A549 (cell line): Measurements from ENCODE around the gene RPS6KA2.

Source experiments
- CBX8 ChIP-seq: fragments of 200-600 bp; sonication (generic); IDR thresholded peaks from 2 replicates; pipeline ENCODE4 v1.6.1; 2016
- CHD2 ChIP-seq: fragments of 150-350 bp; IDR thresholded peaks from 2 replicates; pipeline ENCODE4 v1.6.1; 2014; ENCODE audit warnings: low read length; ENCODE audit not compliant: partially characterized antibody
- CHD4 ChIP-seq: fragments of 200-600 bp; sonication (generic); IDR thresholded peaks from 2 replicates; pipeline ENCODE4 v1.6.1; 2016; ENCODE audit warnings: antibody characterized with exemption, mild to moderate bottlenecking, borderline replicate concordance
- CTCF ChIP-seq: fragments of >200 bp; sonication (Bioruptor Twin); formaldehyde crosslinking; IDR thresholded peaks from 3 replicates; pipeline ENCODE4 v1.5.1; 2016
- E2F6 ChIP-seq: IDR thresholded peaks from 2 replicates; pipeline ENCODE4 v1.6.1; 2012; ENCODE audit warnings: low read depth, borderline replicate concordance
- EP300 ChIP-seq, 2 experiments: fragments of >200 bp; sonication (Bioruptor Twin); formaldehyde crosslinking; IDR thresholded peaks; 2 replicates in 1 of 2; 3 replicates in 1 of 2; pipeline ENCODE4 v1.6.1; 2016 to 2017
- FOSB ChIP-seq: fragments of 250-450 bp; sonication (Bioruptor Pico); IDR thresholded peaks from 2 replicates; pipeline ENCODE4 v1.5.0; 2020; ENCODE audit warnings: mild to moderate bottlenecking, moderate library complexity
- HDAC2 ChIP-seq: fragments of 200-600 bp; sonication (generic); IDR thresholded peaks from 2 replicates; pipeline ENCODE4 v1.6.1; 2016
- MAFK ChIP-seq: fragments of 450-650 bp; IDR thresholded peaks from 2 replicates; pipeline ENCODE4 v1.6.1; 2014; ENCODE audit not compliant: partially characterized antibody
- MAZ ChIP-seq: fragments of 150-350 bp; IDR thresholded peaks from 2 replicates; pipeline ENCODE4 v1.6.1; 2014; ENCODE audit warnings: antibody characterized with exemption, low read depth, low read length, borderline replicate concordance
- POLR2A ChIP-seq: IDR thresholded peaks from 2 replicates; pipeline ENCODE4 v1.6.1; 2012; ENCODE audit warnings: mild to moderate bottlenecking, low read length
- SMC3 ChIP-seq: fragments of >200 bp; sonication (Bioruptor Twin); formaldehyde crosslinking; IDR thresholded peaks from 3 replicates; pipeline ENCODE4 v1.6.1; 2018; ENCODE audit warnings: inconsistent platforms
- TFCP2L1 ChIP-seq: fragments of 250-450 bp; sonication (Bioruptor Pico); IDR thresholded peaks from 2 replicates; pipeline ENCODE4 v1.5.0; 2021; ENCODE audit warnings: mild to moderate bottlenecking

- TF ChIP-seq EP300 (IDR thresholded peaks at IDR 0.05) (no peak), CTCF (no peak), HDAC2 (no peak), CHD4 (no peak), MAZ (no peak), SMC3 (no peak), POLR2A (no peak), MAFK (no peak), CBX8 (no peak), FOSB (CRISPR knock-in tag) (no peak), CHD2 (no peak), TFCP2L1 (CRISPR knock-in tag) (no peak), E2F6 (no peak)
These were observed 60.7 kb downstream of the RPS6KA2 start for GRCh38 chr6:166566026-166567011.
